GM12872 (cell line): ENCODE results near the gene TKTL1.

Source experiments
- TF ChIP-seq, protein P1 (sequence below): IDR thresholded peaks from 3 replicates; pipeline ENCODE4 v1.5.1; 2011; ENCODE audit warnings: low read depth, mild to moderate bottlenecking, low read length, moderate library complexity; ENCODE audit not compliant: insufficient read depth

TKTL1 gene

DNA sequence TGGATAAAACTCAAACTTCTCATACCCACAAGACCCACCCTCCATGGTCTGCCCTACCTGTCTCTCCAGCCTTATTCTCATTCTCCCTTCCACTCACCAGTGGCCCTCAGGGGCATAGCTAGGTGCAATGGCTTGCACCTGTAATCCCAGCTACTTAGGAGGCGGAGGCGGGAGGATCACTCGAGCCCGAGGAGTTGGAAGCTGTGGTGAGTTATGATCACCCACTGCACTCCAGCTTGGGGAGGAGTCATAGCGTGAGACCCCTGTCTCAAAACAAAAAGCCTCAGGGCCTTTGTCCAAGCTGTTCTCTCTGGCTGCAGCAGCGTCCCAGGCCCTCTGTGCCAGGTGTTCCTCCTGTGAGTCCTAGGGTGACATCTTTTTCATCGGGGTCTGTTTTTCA, 16.5 kb downstream of the TKTL1 start:
- TF ChIP-seq, protein P1, sequence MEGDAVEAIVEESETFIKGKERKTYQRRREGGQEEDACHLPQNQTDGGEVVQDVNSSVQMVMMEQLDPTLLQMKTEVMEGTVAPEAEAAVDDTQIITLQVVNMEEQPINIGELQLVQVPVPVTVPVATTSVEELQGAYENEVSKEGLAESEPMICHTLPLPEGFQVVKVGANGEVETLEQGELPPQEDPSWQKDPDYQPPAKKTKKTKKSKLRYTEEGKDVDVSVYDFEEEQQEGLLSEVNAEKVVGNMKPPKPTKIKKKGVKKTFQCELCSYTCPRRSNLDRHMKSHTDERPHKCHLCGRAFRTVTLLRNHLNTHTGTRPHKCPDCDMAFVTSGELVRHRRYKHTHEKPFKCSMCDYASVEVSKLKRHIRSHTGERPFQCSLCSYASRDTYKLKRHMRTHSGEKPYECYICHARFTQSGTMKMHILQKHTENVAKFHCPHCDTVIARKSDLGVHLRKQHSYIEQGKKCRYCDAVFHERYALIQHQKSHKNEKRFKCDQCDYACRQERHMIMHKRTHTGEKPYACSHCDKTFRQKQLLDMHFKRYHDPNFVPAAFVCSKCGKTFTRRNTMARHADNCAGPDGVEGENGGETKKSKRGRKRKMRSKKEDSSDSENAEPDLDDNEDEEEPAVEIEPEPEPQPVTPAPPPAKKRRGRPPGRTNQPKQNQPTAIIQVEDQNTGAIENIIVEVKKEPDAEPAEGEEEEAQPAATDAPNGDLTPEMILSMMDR, result no peak

- TF ChIP-seq, protein P1, result no peak
Observed at GRCh38 chrX:154313147-154313546, 17.6 kb downstream of the TKTL1 start.

- TF ChIP-seq, protein P1, result no peak
Observed at GRCh38 chrX:154315416-154315815, 19.8 kb downstream of the TKTL1 start.

- TF ChIP-seq, protein P1, result peak; percentile 52; the same call in 2 of the 3 replicates
Observed at GRCh38 chrX:154317391-154317995, 21.9 kb downstream of the TKTL1 start.

- TF ChIP-seq, protein P1, result no peak
Observed at GRCh38 chrX:154320406-154320805, 24.8 kb downstream of the TKTL1 start.

- TF ChIP-seq, protein P1, result no peak
Observed at GRCh38 chrX:154321152-154321551, 25.6 kb downstream of the TKTL1 start.

DNA sequence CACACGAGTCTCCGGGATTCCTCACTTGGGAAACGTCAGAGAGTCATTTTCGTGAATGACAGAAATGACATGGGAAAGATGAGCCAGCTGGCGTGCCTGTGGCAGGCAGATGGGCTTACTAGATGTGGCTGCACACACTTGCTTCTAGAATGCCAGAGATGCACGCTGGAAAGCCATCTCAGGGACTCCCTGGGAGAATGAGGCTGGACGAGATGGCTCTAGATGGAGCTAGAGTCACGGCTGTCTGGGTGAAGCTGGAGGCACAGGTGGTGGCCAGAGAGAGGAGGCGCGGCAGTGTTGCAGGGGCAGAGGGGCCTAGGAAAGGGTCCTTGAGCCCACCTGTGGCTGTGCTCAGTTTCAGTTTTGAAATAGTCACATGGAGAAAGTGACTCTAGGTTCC, 26.0 kb downstream of the TKTL1 start:
- TF ChIP-seq, protein P1, result 0 out of 3 replicates have a peak, but pooled peaks have one; percentile 25

DNA sequence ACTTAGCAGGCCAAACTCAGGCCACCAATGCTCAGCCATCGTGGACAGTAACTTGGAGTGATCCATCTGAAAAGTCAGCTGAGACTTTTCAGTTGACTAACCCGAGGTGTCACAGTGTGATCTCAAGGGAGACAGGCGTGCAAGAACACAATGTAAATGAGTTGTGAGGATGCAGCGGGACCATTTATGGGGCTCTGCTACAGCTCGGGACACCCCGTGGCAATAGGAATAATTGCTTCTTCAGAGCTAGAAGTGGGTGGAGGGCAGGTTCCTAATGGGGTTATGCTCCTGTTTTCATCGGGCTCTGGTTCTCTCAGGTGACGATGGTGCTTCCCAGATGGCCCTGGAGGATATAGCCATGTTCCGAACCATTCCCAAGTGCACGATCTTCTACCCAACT, 27.3 kb downstream of the TKTL1 start:
- TF ChIP-seq, protein P1, result no peak
